HepG2 (cell line): ENCODE data around the gene LRRN4. TPM values are rescaled to one million over a fixed set of nuclear protein-coding genes. Genes with fewer than 3 reads are reported as not detected.
A peak's percentile ranks its signal among the peaks of the same experiment; 100 is the strongest.

Experiments used
- ATAC-seq: fragments of 200-7000 bp; cut with Tn5 transposase; 3 replicates; pipeline ENCODE4 v1.9.1; 2020; ENCODE audit warnings: mild to moderate bottlenecking, moderate library complexity
- BruUV-seq: library from RNA; stranded (reverse); fragments of 400-500 nt; replicated peaks from 2 replicates; lab custom pipeline; 2021; lab: Mats Ljungman, UMichigan
- CTCF ChIA-PET: fragments of 300-600 bp; formaldehyde crosslinking; extraction: SDS; loops from one replicate; lab custom pipeline; 2021; ENCODE audit warnings: low total read pairs, inconsistent platforms, low intra/inter-chr PET ratio; lab: Yijun Ruan, JAX
- POLR2A ChIA-PET: fragments of 350-600 bp; sonication (Branson Sonifier 250); formaldehyde crosslinking; loops from one replicate; lab custom pipeline; 2020; ENCODE audit warnings: antibody characterized with exemption, inconsistent platforms; lab: Yijun Ruan, JAX
- DNase-seq: peaks from one replicate; pipeline ENCODE4 v3.0.0-alpha.2; 2015; ENCODE audit warnings: low spot score
- FAIRE-seq: peaks from 3 replicates; lab custom pipeline; 2011; peaks lifted over from hg19 to GRCh38; lab: Jason Lieb, UNC
- H2AFZ ChIP-seq: one replicate; pipeline ENCODE4 v1.6.1; 2011; ENCODE audit warnings: low read length, inconsistent platforms
- H3K27ac ChIP-seq: fragments of 300-600 bp; 3 replicates; pipeline ENCODE4 v1.8.0; 2011; ENCODE audit warnings: mixed run types, mild to moderate bottlenecking, mixed read lengths, low read length, inconsistent platforms; ENCODE audit not compliant: insufficient read depth; ENCODE audit errors: extremely low read length
- H3K27me3 ChIP-seq, 2 experiments: fragments of 200-600 bp in 1 of 2; 2 replicates in 1 of 2; 3 replicates in 1 of 2; pipeline versions ENCODE4 v1.6.0 to v1.8.0; 2011; ENCODE audit warnings: low read length in 2 of 2, mild to moderate bottlenecking in 2 of 2, moderate library complexity in 2 of 2, inconsistent platforms in 1 of 2; ENCODE audit not compliant: insufficient read depth in 2 of 2, control insufficient read depth in 1 of 2
- H3K36me3 ChIP-seq, 2 experiments: fragments of 200-600 bp in 1 of 2; replicated peaks in 1 of 2; 2 replicates in 1 of 2; 3 replicates in 1 of 2; pipeline versions ENCODE4 v1.5.1 to v1.8.0; 2011; ENCODE audit warnings: low read length in 2 of 2, inconsistent platforms in 1 of 2; ENCODE audit not compliant: insufficient read depth in 2 of 2, control insufficient read depth in 1 of 2
- H3K4me1 ChIP-seq: 2 replicates; pipeline ENCODE4 v1.5.1; 2012; ENCODE audit warnings: low read length, inconsistent platforms; ENCODE audit not compliant: insufficient read depth
- H3K4me2 ChIP-seq: 2 replicates; pipeline ENCODE4 v1.6.0; 2011; ENCODE audit warnings: low read depth, low read length, inconsistent platforms
- H3K4me3 ChIP-seq, 3 experiments: fragments of 200-600 bp in 1 of 3; sonication (generic), shearing (Covaris generic) in 1 of 3; replicated peaks in 1 of 3; 2 replicates each; pipeline ENCODE4 v1.5.1; 2011 to 2016; ENCODE audit warnings: low read length in 3 of 3, inconsistent platforms in 2 of 3, low read depth in 2 of 3, mild to moderate bottlenecking in 2 of 3, control low read depth in 1 of 3, mixed read lengths in 1 of 3; ENCODE audit not compliant: insufficient read depth in 1 of 3
- H3K79me2 ChIP-seq: one replicate; pipeline ENCODE4 v1.6.1; 2011; ENCODE audit warnings: low read length, inconsistent platforms; ENCODE audit not compliant: insufficient read depth
- H3K9ac ChIP-seq: 2 replicates; pipeline ENCODE4 v1.6.0; 2011; ENCODE audit warnings: mild to moderate bottlenecking, low read depth, low read length, inconsistent platforms; ENCODE audit not compliant: insufficient read depth
- H3K9me3 ChIP-seq: 2 replicates; pipeline ENCODE4 v1.5.1; 2012; ENCODE audit warnings: mild to moderate bottlenecking, low read length
- H4K20me1 ChIP-seq: 2 replicates; pipeline ENCODE4 v1.6.0; 2011; ENCODE audit warnings: inconsistent platforms, mild to moderate bottlenecking, low read length, moderate library complexity; ENCODE audit not compliant: insufficient read depth
- ATAD3A ChIP-seq: sonication (generic); formaldehyde crosslinking; IDR thresholded peaks from 2 replicates; pipeline ENCODE4 v1.4.0; 2020; ENCODE audit warnings: missing genetic modification reagents
- DMAP1 ChIP-seq: IDR thresholded peaks from 2 replicates; pipeline ENCODE4 v1.6.1; 2016
- HMG20A ChIP-seq: IDR thresholded peaks from 2 replicates; pipeline ENCODE4 v1.6.1; 2016; ENCODE audit warnings: borderline replicate concordance
- JDP2 ChIP-seq: sonication (generic); formaldehyde crosslinking; IDR thresholded peaks from 2 replicates; pipeline ENCODE4 v1.8.1; 2022; ENCODE audit warnings: missing genetic modification reagents, borderline replicate concordance
- MEF2D ChIP-seq: sonication (generic); formaldehyde crosslinking; IDR thresholded peaks from 2 replicates; pipeline ENCODE4 v1.5.1; 2020; ENCODE audit warnings: mild to moderate bottlenecking, missing genetic modification reagents
- PAXIP1 ChIP-seq: sonication (generic); formaldehyde crosslinking; conservative IDR thresholded peaks from 2 replicates; pipeline ENCODE4 v1.4.0; 2020; ENCODE audit warnings: mild to moderate bottlenecking, missing genetic modification reagents, moderate library complexity
- TFE3 ChIP-seq: IDR thresholded peaks from 2 replicates; pipeline ENCODE4 v1.6.1; 2016
- ZNF281 ChIP-seq: sonication (generic); formaldehyde crosslinking; IDR thresholded peaks from 2 replicates; pipeline ENCODE4 v1.4.0; 2020; ENCODE audit warnings: missing genetic modification reagents, borderline replicate concordance
- ZNF781 ChIP-seq: sonication (generic); formaldehyde crosslinking; IDR thresholded peaks from 2 replicates; pipeline ENCODE4 v1.5.1; 2020; ENCODE audit warnings: borderline replicate concordance, mild to moderate bottlenecking, missing genetic modification reagents; ENCODE audit errors: not compliant biosample characterization
- WGBS: methylation state at CpG from one replicate; pipeline ENCODE4 v1.1.6; 2017; ENCODE audit warnings: low lambda C conversion rate; 5-methylcytosine and 5-hydroxymethylcytosine counted together
- in situ Hi-C: cut with HindIII; loops from 2 replicates; pipeline ENCODE4 v1.10.0; 2017; ENCODE audit warnings: low pct_unique_long_range_greater_than_20kb; ENCODE audit not compliant: extremely low pct_ligation_motif_present
- intact Hi-C: fragments of 100-400 bp; cut with micrococcal nuclease; formaldehyde crosslinking; loops from one replicate; pipeline ENCODE4 v1.10.0; 2022; ENCODE audit not compliant: unreplicated experiment
- polyA plus RNA-seq, 8 experiments: library from polyadenylated mRNA; depleted of rRNA in 3 of 8; stranded (reverse) in 7 of 8; unstranded in 1 of 8; fragments of >200 nt; fragmentation: Illumina TruSeq in 4 of 8; extraction: Trizol in 4 of 8; gene quantifications; 2 replicates each; pipeline versions ENCODE4 v1.2.1 to v1.2.3, GENCODE V29; 2011 to 2016; ENCODE audit warnings: low read depth in 4 of 8, missing spikeins in 1 of 8, mixed read lengths in 1 of 8; ENCODE audit not compliant: insufficient read depth in 1 of 8
- total RNA-seq, 5 experiments: library from RNA; depleted of rRNA; stranded (reverse); fragments of >200 nt; fragmentation: Illumina TruSeq; extraction: Trizol; gene quantifications; 2 replicates each; pipeline ENCODE4 v1.2.3, GENCODE V29; 2016; ENCODE audit warnings: low read depth in 1 of 5
- TF ChIP-seq, protein P1 (sequence below): sonication (generic); formaldehyde crosslinking; IDR thresholded peaks from 2 replicates; pipeline ENCODE4 v1.5.0; 2020; ENCODE audit warnings: missing genetic modification reagents
- TF ChIP-seq, protein P2 (sequence below): sonication (generic); formaldehyde crosslinking; IDR thresholded peaks from 2 replicates; pipeline ENCODE4 v1.4.0; 2020; ENCODE audit warnings: missing genetic modification reagents

Gene LRRN4
- total and polyA plus RNA-seq, 2 of the 13 experiments (the other 11 are each of a cell fraction or from before 2014, with no cell fraction given): 0.15 to 0.20 TPM

DNA sequence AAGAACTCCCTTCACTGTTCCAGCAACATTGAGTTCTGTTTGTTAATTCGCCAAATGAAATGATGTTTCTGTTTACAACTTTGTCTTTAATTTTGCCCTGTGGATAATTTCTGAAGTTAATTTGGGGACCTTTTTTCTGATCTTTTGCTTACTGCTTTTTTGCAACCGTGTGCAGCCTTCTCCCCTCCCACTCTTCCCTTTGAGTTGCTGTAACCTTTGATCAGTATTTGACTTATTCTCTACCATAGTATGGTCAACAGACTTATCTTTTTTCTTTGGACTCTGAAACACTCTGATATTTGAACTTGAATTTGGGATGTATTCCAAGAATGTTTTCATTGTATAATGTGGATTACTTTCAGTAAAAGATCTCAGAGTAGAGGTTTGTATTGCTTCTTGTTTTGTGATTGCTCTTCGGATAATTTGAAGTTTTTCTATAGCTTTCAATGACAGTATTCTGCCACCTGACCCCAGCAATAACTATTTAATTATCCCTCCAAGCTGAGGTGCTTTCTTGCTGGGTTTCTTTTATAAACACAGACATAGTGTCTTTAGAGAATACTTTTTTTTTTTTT is 46.2 kb downstream of the LRRN4 start:
- H3K9ac ChIP-seq: peak overlapping the region; percentile 92
- peak overlapping the region; percentile 71 for H3K27ac ChIP-seq
- intact Hi-C loops: loop anchor here (1.0 kb wide), 1 partner anchor 70 kb away; no protein-coding TSS in a partner anchor
- no peaks in the 10 kb centered on the region; a peak in 1 of 5 replicates for H3K27me3 ChIP-seq
- POLR2A ChIA-PET: interaction anchor here (0.7 to 2.7 kb wide), 16 partner anchors 11 to 796 kb away, joined by 3 to 13 read pairs (median 4); partner anchors contain the start of genes FERMT1 and LRRN4
- no peaks in the 10 kb centered on the region for H3K9me3 ChIP-seq
- peaks cover 12 to 29% of the 10 kb centered on the region in 2 experiments for H3K36me3 ChIP-seq
- ATAC-seq (peak; percentile 62), DNase-seq (peak; percentile 99), FAIRE-seq (peak; percentile 86)
- peaks cover 55% of the 10 kb centered on the region for H4K20me1 ChIP-seq
- peak overlapping the region; percentile 87 for H3K4me2 ChIP-seq
- peaks cover 59% of the 10 kb centered on the region for H3K79me2 ChIP-seq
- H2AFZ ChIP-seq: no peak overlapping the region
- H3K4me1 ChIP-seq: peaks cover 50% of the 10 kb centered on the region
- H3K4me3 ChIP-seq: peak overlapping the region; percentile 86 to 98 (median 97)
- CTCF ChIA-PET: no interaction called here
- 1% methylated on average over 3 of the region's 3 CpGs for WGBS
- no TSS peak for BruUV-seq
- in situ Hi-C loops: no loop called here
- peak; percentile 53; the same call in 1 of the 2 replicates for TF ChIP-seq ZNF281
- TF ChIP-seq, protein P1, sequence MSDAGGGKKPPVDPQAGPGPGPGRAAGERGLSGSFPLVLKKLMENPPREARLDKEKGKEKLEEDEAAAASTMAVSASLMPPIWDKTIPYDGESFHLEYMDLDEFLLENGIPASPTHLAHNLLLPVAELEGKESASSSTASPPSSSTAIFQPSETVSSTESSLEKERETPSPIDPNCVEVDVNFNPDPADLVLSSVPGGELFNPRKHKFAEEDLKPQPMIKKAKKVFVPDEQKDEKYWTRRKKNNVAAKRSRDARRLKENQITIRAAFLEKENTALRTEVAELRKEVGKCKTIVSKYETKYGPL: peak; percentile 88
- no peak for TF ChIP-seq JDP2 (CRISPR knock-in tag)
- peak; percentile 88 for TF ChIP-seq MEF2D (CRISPR knock-in tag)
- TF ChIP-seq ATAD3A (CRISPR knock-in tag): no peak
- peak; percentile 93; the same call in 1 of the 2 replicates for TF ChIP-seq HMG20A (CRISPR knock-in tag)
- TF ChIP-seq DMAP1 (CRISPR knock-in tag): peak; percentile 69; the same call in 1 of the 2 replicates
- peak; percentile 95 for TF ChIP-seq PAXIP1 (CRISPR knock-in tag)
- peak; percentile 47 for TF ChIP-seq ZNF781 (CRISPR knock-in tag)
- TF ChIP-seq, protein P2, sequence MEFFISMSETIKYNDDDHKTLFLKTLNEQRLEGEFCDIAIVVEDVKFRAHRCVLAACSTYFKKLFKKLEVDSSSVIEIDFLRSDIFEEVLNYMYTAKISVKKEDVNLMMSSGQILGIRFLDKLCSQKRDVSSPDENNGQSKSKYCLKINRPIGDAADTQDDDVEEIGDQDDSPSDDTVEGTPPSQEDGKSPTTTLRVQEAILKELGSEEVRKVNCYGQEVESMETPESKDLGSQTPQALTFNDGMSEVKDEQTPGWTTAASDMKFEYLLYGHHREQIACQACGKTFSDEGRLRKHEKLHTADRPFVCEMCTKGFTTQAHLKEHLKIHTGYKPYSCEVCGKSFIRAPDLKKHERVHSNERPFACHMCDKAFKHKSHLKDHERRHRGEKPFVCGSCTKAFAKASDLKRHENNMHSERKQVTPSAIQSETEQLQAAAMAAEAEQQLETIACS (CRISPR knock-in tag): 0 out of 2 replicates have a peak, but pooled peaks have one; percentile 16
- TF ChIP-seq TFE3 (CRISPR knock-in tag): peak; percentile 66; the same call in 1 of the 2 replicates
